GM13976 (cell line): ENCODE results near the gene HMBS.
"Not testable (repeated sequence)": the region's sequence is repeated elsewhere in the genome, so short reads cannot be mapped to it uniquely, and the experiment has no call there.

ENCODE experiments used
- DNase-seq: peaks from one replicate; pipeline ENCODE4 v3.0.0; 2012; ENCODE audit warnings: low spot score
- CTCF ChIP-seq: IDR thresholded peaks from 2 replicates; pipeline ENCODE4 v1.5.1; 2012; ENCODE audit warnings: borderline replicate concordance, mild to moderate bottlenecking; ENCODE audit not compliant: insufficient read depth; ENCODE audit errors: extremely low read depth, missing control alignments, control extremely low read depth
- in situ Hi-C: fragments of 300-500 bp; cut with MboI; formaldehyde crosslinking; loops from one replicate; pipeline ENCODE4 v1.12.0; 2022; ENCODE audit warnings: low sequenced_read_pairs, mixed read lengths, inconsistent platforms; ENCODE audit not compliant: unreplicated experiment

Gene HMBS

GRCh38 chr11:119055901-119056300 is 28.8 kb upstream of the HMBS start:
- TF ChIP-seq CTCF = no peak
- in situ Hi-C loops = no loop called here

GRCh38 chr11:119056421-119056999 is 28.2 kb upstream of the HMBS start:
- in situ Hi-C loops = no loop called here
- DNase-seq = peak; percentile 59
- TF ChIP-seq CTCF = no peak

More at GRCh38 chr11:119055901-119056300, 28.8 kb upstream of the HMBS start:
- no peak for DNase-seq

GRCh38 chr11:119057000-119057769 is 27.5 kb upstream of the HMBS start, which contains the start of gene HYOU1:
TSS of gene HYOU1 (minus strand) at chr11:119057205. CDS start at chr11:119056160, 1,045 bp downstream.
- TF ChIP-seq CTCF = peak; percentile 31
- in situ Hi-C loops = no loop called here
- peak; percentile 99 for DNase-seq

- DNase-seq, in situ Hi-C loops: not testable (repeated sequence)
Measured at GRCh38 chr11:119059128-119059527, 25.6 kb upstream of the HMBS start.

- no peak for TF ChIP-seq CTCF
- no peak for DNase-seq
- in situ Hi-C loops = no loop called here
Measured at GRCh38 chr11:119061256-119061655, 23.4 kb upstream of the HMBS start.

GRCh38 chr11:119062779-119063178 is 21.9 kb upstream of the HMBS start:
- DNase-seq = no peak
- in situ Hi-C loops = no loop called here
- no peak for TF ChIP-seq CTCF

GRCh38 chr11:119065369-119065768 is 19.3 kb upstream of the HMBS start:
- peak; percentile 57 for TF ChIP-seq CTCF
- peak; percentile 58 for DNase-seq
- in situ Hi-C loops = no loop called here
